ENCODE measurements around the gene HYAL3. TPM values are rescaled to one million over a fixed set of nuclear protein-coding genes. Genes with fewer than 3 reads are reported as not detected.

Gene HYAL3
- polyA plus RNA-seq, 3 donors: 3.4 to 5.8 (median 4.9) TPM

GRCh38 chr3:50274371-50275104 is 24.7 kb downstream of the HYAL3 start:
- Histone ChIP-seq H3K4me2 (replicated peaks; ENCODE audit: extremely low read depth, low read length, poor library complexity, severe bottlenecking) (no peak overlapping the region), H3K36me3 (replicated peaks in 1 of 2; ENCODE audit: control insufficient read depth in 1 of 2, insufficient read depth in 2 of 2, low read length in 2 of 2) (no peaks in the 10 kb centered on the region), H3K27me3 (ENCODE audit: control insufficient read depth in 2 of 2, insufficient read depth in 2 of 2, low read length in 2 of 2) (peaks cover 24 to 50% of the 10 kb centered on the region in 2 donors), H3K4me1 (ENCODE audit: control insufficient read depth in 1 of 2, insufficient read depth in 2 of 2, low read length in 2 of 2) (peaks cover 16 to 34% of the 10 kb centered on the region in 2 donors), H3K79me2 (ENCODE audit: insufficient read depth, low read length) (no peaks in the 10 kb centered on the region), H3K4me3 (replicated peaks in 1 of 3; ENCODE audit: low read depth in 2 of 3, low read length in 3 of 3) (no peak overlapping the region), H2AFZ (ENCODE audit: insufficient read depth, low read depth, low read length, poor library complexity, severe bottlenecking) (no peak overlapping the region), H3K27ac (ENCODE audit: low read depth in 1 of 2, low read length in 2 of 2) (no peak overlapping the region), H3K9ac (ENCODE audit: insufficient read depth, low read length, poor library complexity, severe bottlenecking) (no peak overlapping the region), H4K20me1 (ENCODE audit: insufficient read depth, low read length) (no peaks in the 10 kb centered on the region), H3K9me3 (replicated peaks in 1 of 2; ENCODE audit: control insufficient read depth in 1 of 2, insufficient read depth in 1 of 2, low read length in 2 of 2) (peaks cover 3 to 11% of the 10 kb centered on the region in 2 donors)
- H3K9me3 Mint-ChIP-seq: peaks cover 0 to 18% (median 13%) of the 10 kb centered on the region in 7 donors
- 6% methylated on average over 17 of the region's 26 CpGs for WGBS (ENCODE audit: insufficient coverage)
- H3K4me1 Mint-ChIP-seq: peaks cover 26% of the 10 kb centered on the region
- TF ChIP-seq, protein P1, sequence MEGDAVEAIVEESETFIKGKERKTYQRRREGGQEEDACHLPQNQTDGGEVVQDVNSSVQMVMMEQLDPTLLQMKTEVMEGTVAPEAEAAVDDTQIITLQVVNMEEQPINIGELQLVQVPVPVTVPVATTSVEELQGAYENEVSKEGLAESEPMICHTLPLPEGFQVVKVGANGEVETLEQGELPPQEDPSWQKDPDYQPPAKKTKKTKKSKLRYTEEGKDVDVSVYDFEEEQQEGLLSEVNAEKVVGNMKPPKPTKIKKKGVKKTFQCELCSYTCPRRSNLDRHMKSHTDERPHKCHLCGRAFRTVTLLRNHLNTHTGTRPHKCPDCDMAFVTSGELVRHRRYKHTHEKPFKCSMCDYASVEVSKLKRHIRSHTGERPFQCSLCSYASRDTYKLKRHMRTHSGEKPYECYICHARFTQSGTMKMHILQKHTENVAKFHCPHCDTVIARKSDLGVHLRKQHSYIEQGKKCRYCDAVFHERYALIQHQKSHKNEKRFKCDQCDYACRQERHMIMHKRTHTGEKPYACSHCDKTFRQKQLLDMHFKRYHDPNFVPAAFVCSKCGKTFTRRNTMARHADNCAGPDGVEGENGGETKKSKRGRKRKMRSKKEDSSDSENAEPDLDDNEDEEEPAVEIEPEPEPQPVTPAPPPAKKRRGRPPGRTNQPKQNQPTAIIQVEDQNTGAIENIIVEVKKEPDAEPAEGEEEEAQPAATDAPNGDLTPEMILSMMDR (IDR thresholded peaks at IDR 0.05): peak; percentile 92
- intact Hi-C loops (cut with micrococcal nuclease): loop anchor here in 1 of 2 donors (5.0 kb wide), 1 partner anchor 152 kb away; no protein-coding TSS in a partner anchor
- peak in 2 of 3 donors; percentile 61 to 77 for DNase-seq
- no peak overlapping the region for H3K27ac Mint-ChIP-seq
- H3K4me3 Mint-ChIP-seq: peak overlapping the region in 1 of 2 donors; percentile 84
- peaks cover 45 to 62% (median 61%) of the 10 kb centered on the region in 3 donors for H3K27me3 Mint-ChIP-seq (ENCODE audit: low read depth in 3 of 3)
- H3K36me3 Mint-ChIP-seq: peaks cover 6 to 8% of the 10 kb centered on the region in 2 donors

DNA sequence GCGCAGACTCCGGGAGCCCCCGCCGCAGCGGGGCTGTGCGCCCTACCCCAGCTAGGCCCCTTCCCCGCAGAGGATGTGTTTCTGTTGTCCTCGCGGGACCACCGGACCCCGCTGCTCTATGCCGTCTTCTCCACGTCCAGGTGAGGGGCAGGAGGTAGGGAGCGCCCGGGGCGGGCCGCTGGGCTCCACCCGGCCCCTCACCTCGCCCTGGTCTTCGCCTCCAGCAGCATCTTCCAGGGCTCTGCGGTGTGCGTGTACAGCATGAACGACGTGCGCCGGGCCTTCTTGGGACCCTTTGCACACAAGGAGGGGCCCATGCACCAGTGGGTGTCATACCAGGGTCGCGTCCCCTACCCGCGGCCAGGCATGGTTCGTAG is 25.5 kb downstream of the HYAL3 start:
- H3K4me3 Mint-ChIP-seq: peak overlapping the region in 1 of 2 donors; percentile 84
- Histone ChIP-seq H3K4me2 (replicated peaks; ENCODE audit: extremely low read depth, low read length, poor library complexity, severe bottlenecking) (peak overlapping the region; percentile 82), H3K27me3 (ENCODE audit: control insufficient read depth in 2 of 2, insufficient read depth in 2 of 2, low read length in 2 of 2) (peaks cover 24 to 50% of the 10 kb centered on the region in 2 donors)

More for the DNA sequence above, 25.5 kb downstream of the HYAL3 start:
- 31% methylated on average over 28 of the region's 31 CpGs for WGBS (ENCODE audit: insufficient coverage)
- Mint-ChIP-seq H3K36me3 (peaks cover 6 to 8% of the 10 kb centered on the region in 2 donors), H3K9me3 (peaks cover 0 to 18% (median 13%) of the 10 kb centered on the region in 7 donors), H3K4me1 (peaks cover 26% of the 10 kb centered on the region), H3K27ac (no peak overlapping the region), H3K27me3 (ENCODE audit: low read depth in 3 of 3) (peaks cover 47 to 64% (median 60%) of the 10 kb centered on the region in 3 donors)
- Histone ChIP-seq H3K9ac (ENCODE audit: insufficient read depth, low read length, poor library complexity, severe bottlenecking) (peak overlapping the region; percentile 54), H3K27ac (ENCODE audit: low read depth in 1 of 2, low read length in 2 of 2) (no peak overlapping the region), H2AFZ (ENCODE audit: insufficient read depth, low read depth, low read length, poor library complexity, severe bottlenecking) (peak overlapping the region; percentile 79), H3K4me3 (replicated peaks in 1 of 3; ENCODE audit: low read depth in 2 of 3, low read length in 3 of 3) (peak overlapping the region in 1 of 3 experiments; percentile 72), H3K36me3 (replicated peaks in 1 of 2; ENCODE audit: control insufficient read depth in 1 of 2, insufficient read depth in 2 of 2, low read length in 2 of 2) (no peaks in the 10 kb centered on the region), H3K79me2 (ENCODE audit: insufficient read depth, low read length) (no peaks in the 10 kb centered on the region), H3K9me3 (replicated peaks in 1 of 2; ENCODE audit: control insufficient read depth in 1 of 2, insufficient read depth in 1 of 2, low read length in 2 of 2) (peaks cover 3 to 11% of the 10 kb centered on the region in 2 donors), H3K4me1 (ENCODE audit: control insufficient read depth in 1 of 2, insufficient read depth in 2 of 2, low read length in 2 of 2) (peaks cover 16 to 34% of the 10 kb centered on the region in 2 donors), H4K20me1 (ENCODE audit: insufficient read depth, low read length) (no peaks in the 10 kb centered on the region)
- intact Hi-C loops (cut with micrococcal nuclease): loop anchor here (1.0 to 5.0 kb wide), 5 partner anchors 46 to 153 kb away; no protein-coding TSS in a partner anchor
- DNase-seq: no peak
- TF ChIP-seq, protein P1 (IDR thresholded peaks at IDR 0.05): no peak

Data from CD14-positive monocyte (primary cell).